ENCODE results near the gene BLZF1.

- TF ChIP-seq GATA2 (IDR thresholded peaks at IDR 0.05; ENCODE audit: low read depth, low read length) (no peak), GATA3 (IDR thresholded peaks at IDR 0.05; ENCODE audit: low read depth, low read length) (no peak)
These were observed 19.4 kb downstream of the BLZF1 start for GRCh38 chr1:169387399-169387798.
